MM.1S (cell line): ENCODE measurements around the gene POU3F3.

Experiments
- DNase-seq: peaks from one replicate; pipeline ENCODE4 v3.0.0-alpha.2; 2015
- H2AFZ ChIP-seq: fragments of 300-600 bp; sonication (generic); 2 replicates; pipeline ENCODE4 v1.6.0; 2016; ENCODE audit warnings: antibody characterized with exemption, low read length
- H3F3A ChIP-seq: fragments of 300-600 bp; sonication (generic); 2 replicates; pipeline ENCODE4 v1.6.1; 2016; ENCODE audit warnings: mild to moderate bottlenecking, antibody characterized with exemption, low read length, moderate library complexity, mixed read lengths; ENCODE audit not compliant: insufficient read depth
- H3K27ac ChIP-seq: fragments of 300-600 bp; sonication (generic); 2 replicates; pipeline ENCODE4 v1.5.1; 2016; ENCODE audit warnings: mild to moderate bottlenecking, low read length
- H3K27me3 ChIP-seq: fragments of 300-600 bp; sonication (generic); replicated peaks from 2 replicates; pipeline ENCODE4 v1.6.0; 2016; ENCODE audit warnings: low read length; ENCODE audit not compliant: insufficient read depth
- H3K36me3 ChIP-seq: fragments of 300-600 bp; sonication (generic); replicated peaks from 2 replicates; pipeline ENCODE4 v1.6.1; 2016; ENCODE audit warnings: mild to moderate bottlenecking, low read length, mixed read lengths; ENCODE audit not compliant: insufficient read depth
- H3K4me1 ChIP-seq: fragments of 300-600 bp; sonication (generic); 2 replicates; pipeline ENCODE4 v1.6.1; 2016; ENCODE audit warnings: low read length, mixed read lengths
- H3K4me2 ChIP-seq: fragments of 300-600 bp; sonication (generic); 2 replicates; pipeline ENCODE4 v1.6.0; 2016; ENCODE audit warnings: low read depth, low read length
- H3K4me3 ChIP-seq: fragments of 300-600 bp; sonication (generic); 2 replicates; pipeline ENCODE4 v1.5.1; 2016; ENCODE audit warnings: low read length, mixed read lengths
- H3K79me2 ChIP-seq: fragments of 300-600 bp; sonication (generic); 2 replicates; pipeline ENCODE4 v1.6.1; 2016; ENCODE audit warnings: mixed run types, low read length, mixed read lengths
- H3K9ac ChIP-seq: fragments of 300-600 bp; sonication (generic); 2 replicates; pipeline ENCODE4 v1.6.1; 2016; ENCODE audit warnings: low read length, mixed read lengths
- H3K9me2 ChIP-seq: fragments of 300-600 bp; sonication (generic); replicated peaks from 2 replicates; pipeline ENCODE4 v1.6.1; 2016; ENCODE audit warnings: mild to moderate bottlenecking, low read length, mixed read lengths; ENCODE audit not compliant: insufficient read depth
- H3K9me3 ChIP-seq: fragments of 300-600 bp; sonication (generic); replicated peaks from 2 replicates; pipeline ENCODE4 v1.6.1; 2016; ENCODE audit warnings: mild to moderate bottlenecking, low read length, mixed read lengths; ENCODE audit not compliant: insufficient read depth
- H4K20me1 ChIP-seq: fragments of 300-600 bp; sonication (generic); 2 replicates; pipeline ENCODE4 v1.6.1; 2016; ENCODE audit warnings: mild to moderate bottlenecking, low read length, moderate library complexity, mixed read lengths; ENCODE audit not compliant: insufficient read depth
- EZH2 ChIP-seq: fragments of 300-600 bp; sonication (generic); optimal IDR thresholded peaks from 2 replicates; pipeline ENCODE3; 2017; ENCODE audit warnings: low read depth, mild to moderate bottlenecking, antibody characterized with exemption, low read length, mixed read lengths
- EZH2phosphoT487 ChIP-seq: fragments of 300-600 bp; sonication (generic); IDR thresholded peaks from 2 replicates; pipeline ENCODE4 v1.6.1; 2018; ENCODE audit warnings: antibody characterized with exemption, low read length
- TF ChIP-seq, protein P1 (sequence below): fragments of 300-600 bp; sonication (generic); IDR thresholded peaks from 2 replicates; pipeline ENCODE4 v1.5.1; 2016; ENCODE audit warnings: antibody characterized with exemption, low read length, mixed read lengths

POU3F3 gene

DNA sequence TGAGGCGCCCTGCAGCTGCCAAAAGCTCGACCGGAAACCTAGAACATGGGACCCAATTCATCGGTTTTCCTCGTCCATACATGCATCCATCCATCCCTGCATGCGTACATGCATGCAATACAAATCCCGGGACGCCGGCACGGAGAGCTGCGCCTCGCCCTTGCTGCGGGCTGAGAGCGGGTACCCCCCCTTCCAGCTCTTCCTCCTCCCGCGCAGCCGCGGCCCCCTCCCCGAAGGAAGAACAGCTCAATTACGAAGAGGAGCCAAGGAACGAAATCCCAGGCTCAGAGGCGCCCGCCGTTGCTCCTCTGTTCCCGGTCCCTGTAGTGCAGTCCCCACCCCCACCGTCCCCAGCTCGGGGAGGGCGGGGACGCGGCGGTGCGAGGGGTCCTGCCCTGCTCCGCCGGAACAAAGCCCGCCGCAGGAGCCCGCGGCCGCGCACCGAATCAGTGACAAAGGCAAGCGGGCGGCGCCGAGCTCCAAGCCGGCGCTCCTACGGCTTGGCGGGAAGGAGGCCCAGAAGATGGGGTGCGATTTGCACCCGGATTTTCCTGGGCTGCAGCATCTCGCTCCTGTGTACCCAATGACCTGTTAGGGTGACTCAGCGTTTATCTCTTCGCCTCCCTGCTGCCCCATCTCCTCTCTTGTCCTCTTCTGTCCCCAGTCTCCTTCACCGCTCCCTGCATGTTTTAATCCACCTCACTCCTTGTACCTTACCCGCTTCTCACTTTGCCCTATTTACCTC lies 8.9 kb upstream of the POU3F3 start:
- no peaks in the 10 kb centered on the region for H3K79me2 ChIP-seq
- no peaks in the 10 kb centered on the region for H3K9me3 ChIP-seq
- no peaks in the 10 kb centered on the region for H3K4me1 ChIP-seq
- no peak overlapping the region for H3K4me2 ChIP-seq
- DNase-seq = no peak
- no peaks in the 10 kb centered on the region for H3K9me2 ChIP-seq
- H3K27ac ChIP-seq = no peak overlapping the region
- TF ChIP-seq EZH2phosphoT487 (no peak), EZH2 (no peak)
- TF ChIP-seq, protein P1, sequence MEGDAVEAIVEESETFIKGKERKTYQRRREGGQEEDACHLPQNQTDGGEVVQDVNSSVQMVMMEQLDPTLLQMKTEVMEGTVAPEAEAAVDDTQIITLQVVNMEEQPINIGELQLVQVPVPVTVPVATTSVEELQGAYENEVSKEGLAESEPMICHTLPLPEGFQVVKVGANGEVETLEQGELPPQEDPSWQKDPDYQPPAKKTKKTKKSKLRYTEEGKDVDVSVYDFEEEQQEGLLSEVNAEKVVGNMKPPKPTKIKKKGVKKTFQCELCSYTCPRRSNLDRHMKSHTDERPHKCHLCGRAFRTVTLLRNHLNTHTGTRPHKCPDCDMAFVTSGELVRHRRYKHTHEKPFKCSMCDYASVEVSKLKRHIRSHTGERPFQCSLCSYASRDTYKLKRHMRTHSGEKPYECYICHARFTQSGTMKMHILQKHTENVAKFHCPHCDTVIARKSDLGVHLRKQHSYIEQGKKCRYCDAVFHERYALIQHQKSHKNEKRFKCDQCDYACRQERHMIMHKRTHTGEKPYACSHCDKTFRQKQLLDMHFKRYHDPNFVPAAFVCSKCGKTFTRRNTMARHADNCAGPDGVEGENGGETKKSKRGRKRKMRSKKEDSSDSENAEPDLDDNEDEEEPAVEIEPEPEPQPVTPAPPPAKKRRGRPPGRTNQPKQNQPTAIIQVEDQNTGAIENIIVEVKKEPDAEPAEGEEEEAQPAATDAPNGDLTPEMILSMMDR = no peak
- H4K20me1 ChIP-seq = no peaks in the 10 kb centered on the region
- H2AFZ ChIP-seq = no peak overlapping the region
- H3K36me3 ChIP-seq = no peaks in the 10 kb centered on the region
- no peaks in the 10 kb centered on the region for H3K27me3 ChIP-seq
- no peak overlapping the region for H3K4me3 ChIP-seq
- H3K9ac ChIP-seq = no peak overlapping the region
- H3F3A ChIP-seq = no peaks in the 10 kb centered on the region

DNA sequence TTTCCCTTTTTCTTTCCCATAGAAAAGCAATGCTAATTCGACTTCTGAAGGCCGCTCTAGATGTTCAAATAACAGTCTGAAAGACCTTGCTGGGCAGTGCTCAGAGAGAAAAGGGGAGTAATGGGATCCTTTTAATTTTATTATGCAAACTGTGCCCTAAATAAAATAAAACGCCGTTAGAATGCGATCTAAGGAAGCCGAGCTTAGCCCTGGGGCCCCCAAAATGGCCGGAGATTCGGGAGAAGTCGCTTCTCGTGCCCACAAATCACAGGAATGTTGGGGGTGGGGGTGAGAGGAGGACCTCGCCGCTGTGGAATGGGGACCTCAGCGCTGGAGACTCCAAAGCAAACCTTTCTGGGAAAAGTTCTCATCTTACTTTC lies 8.4 kb upstream of the POU3F3 start:
- H3K79me2 ChIP-seq = no peaks in the 10 kb centered on the region
- no peak overlapping the region for H3K4me3 ChIP-seq
- H3K9ac ChIP-seq = no peak overlapping the region

DNA sequence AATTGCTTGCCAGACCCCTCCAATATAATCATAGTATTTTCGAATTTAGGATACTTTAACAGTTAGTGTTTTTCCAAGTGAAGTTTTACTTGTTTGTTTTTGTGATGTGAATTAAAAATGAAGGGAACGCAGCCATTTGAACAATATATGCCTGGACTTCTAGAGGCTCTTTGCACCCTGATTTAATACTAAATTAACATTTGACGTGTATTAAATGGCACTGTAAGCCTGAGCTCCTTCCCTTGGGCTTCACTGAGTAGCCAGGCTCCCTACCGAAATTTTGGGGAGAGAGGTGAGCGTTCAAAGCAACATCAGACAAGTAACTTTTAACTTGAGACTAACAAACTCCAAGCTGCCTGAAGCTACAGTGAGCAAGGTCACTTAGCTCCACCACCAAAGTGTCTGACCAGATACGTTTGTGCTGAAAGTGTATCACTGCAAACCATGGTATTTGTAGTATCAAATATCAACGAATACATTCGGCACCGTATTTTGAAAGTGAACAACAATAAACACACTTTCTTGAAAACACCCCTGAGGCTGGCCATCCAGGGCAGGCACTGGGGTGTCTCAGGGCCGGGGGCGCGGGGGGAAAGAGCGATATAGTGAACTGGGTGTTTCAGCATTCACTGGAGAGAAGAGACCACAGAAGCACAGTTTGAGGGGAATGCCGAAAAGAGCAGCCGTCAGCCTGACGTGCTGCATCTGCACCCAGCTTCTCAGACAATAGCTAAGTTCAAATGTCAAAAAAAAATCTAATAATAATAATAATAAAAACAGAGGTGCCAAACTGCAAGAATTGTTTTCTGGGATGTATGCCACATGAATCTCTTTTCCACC lies 7.7 kb upstream of the POU3F3 start:
- no peak overlapping the region for H2AFZ ChIP-seq
- H3K9me3 ChIP-seq = no peaks in the 10 kb centered on the region
- no peak overlapping the region for H3K4me3 ChIP-seq

More for the DNA sequence above, 8.4 kb upstream of the POU3F3 start:
- H2AFZ ChIP-seq = no peak overlapping the region
- H3K9me3 ChIP-seq = no peaks in the 10 kb centered on the region
- no peaks in the 10 kb centered on the region for H4K20me1 ChIP-seq
- DNase-seq = no peak
- no peak overlapping the region for H3K27ac ChIP-seq
- no peaks in the 10 kb centered on the region for H3K4me1 ChIP-seq
- no peaks in the 10 kb centered on the region for H3K36me3 ChIP-seq
- H3F3A ChIP-seq = no peaks in the 10 kb centered on the region
- no peaks in the 10 kb centered on the region for H3K27me3 ChIP-seq
- H3K4me2 ChIP-seq = no peak overlapping the region
- TF ChIP-seq EZH2 (no peak), EZH2phosphoT487 (no peak)
- TF ChIP-seq, protein P1 = no peak
- H3K9me2 ChIP-seq = no peaks in the 10 kb centered on the region

More for the DNA sequence above, 7.7 kb upstream of the POU3F3 start:
- no peak for DNase-seq
- Histone ChIP-seq H3K36me3 (no peaks in the 10 kb centered on the region), H3K9me2 (no peaks in the 10 kb centered on the region), H3F3A (no peaks in the 10 kb centered on the region), H4K20me1 (no peaks in the 10 kb centered on the region), H3K27ac (no peak overlapping the region), H3K4me1 (no peaks in the 10 kb centered on the region), H3K79me2 (no peaks in the 10 kb centered on the region), H3K4me2 (no peak overlapping the region), H3K27me3 (peaks cover 5% of the 10 kb centered on the region), H3K9ac (no peak overlapping the region)
- TF ChIP-seq EZH2phosphoT487 (no peak), EZH2 (no peak)
- TF ChIP-seq, protein P1 = no peak
